ENCODE measurements around the gene THBD. TPM values are rescaled to one million over a fixed set of nuclear protein-coding genes. Genes with fewer than 3 reads are reported as not detected.

The THBD gene
- total and polyA plus RNA-seq, 9 of the 15 experiments (the other 6 are each of a cell fraction or from before 2014, with no cell fraction given), result 0.07 to 0.49 (median 0.33) TPM

Other genes starting within 250 kb of the THBD start
- not detected in 2 replicates for gene SSTR4, start 14.4 kb downstream of the THBD start, total RNA-seq (2014; rRNA removed)
- not detected in 2 replicates for gene SSTR4, start 14.4 kb downstream of the THBD start, total RNA-seq (2014; rRNA removed; fragmentation: Illumina TruSeq; extraction: Trizol)
- not detected in 2 replicates for gene SSTR4, start 14.4 kb downstream of the THBD start, total RNA-seq (2015; rRNA removed; fragmentation: Illumina TruSeq; extraction: Trizol)
- gene SSTR4, start 14.4 kb downstream of the THBD start, total RNA-seq (2021), result not detected in 2 replicates
- gene SSTR4, start 14.4 kb downstream of the THBD start, polyA plus RNA-seq (2011; rRNA removed), result not detected in 2 replicates
- gene SSTR4, start 14.4 kb downstream of the THBD start, polyA plus RNA-seq (2014; fragmentation: Illumina TruSeq; extraction: Trizol), result not detected in 2 replicates
- gene SSTR4, start 14.4 kb downstream of the THBD start, polyA plus RNA-seq (2014; fragmentation: Nextera tagmentation; extraction: Ambion mirVana), result not detected
- gene SSTR4, start 14.4 kb downstream of the THBD start, polyA plus RNA-seq (2014; rRNA removed), result not detected in 2 replicates
- 0.05 and 0.12 TPM in 2 replicates for gene CD93, start 36.7 kb upstream of the THBD start, total RNA-seq (2014; rRNA removed)
- 0.04 and 0.10 TPM in 2 replicates for gene CD93, start 36.7 kb upstream of the THBD start, total RNA-seq (2014; rRNA removed; fragmentation: Illumina TruSeq; extraction: Trizol)
- gene CD93, start 36.7 kb upstream of the THBD start, total RNA-seq (2015; rRNA removed; fragmentation: Illumina TruSeq; extraction: Trizol), result 0.04 TPM in 2 replicates
- 0.20 and 0.25 TPM in 2 replicates for gene CD93, start 36.7 kb upstream of the THBD start, total RNA-seq (2021)
- 0.12 and 0.20 TPM in 2 replicates for gene CD93, start 36.7 kb upstream of the THBD start, polyA plus RNA-seq (2011; rRNA removed)
- gene CD93, start 36.7 kb upstream of the THBD start, polyA plus RNA-seq (2014; fragmentation: Illumina TruSeq; extraction: Trizol), result 0.07 TPM in 2 replicates
- gene CD93, start 36.7 kb upstream of the THBD start, polyA plus RNA-seq (2014; fragmentation: Nextera tagmentation; extraction: Ambion mirVana), result under 1 TPM; 0.03 TPM
- gene CD93, start 36.7 kb upstream of the THBD start, polyA plus RNA-seq (2014; rRNA removed), result 0.03 and 0.08 TPM in 2 replicates